Upper lobe of left lung (tissue), 4 donors: ENCODE results near the gene ISOC2.

Source experiments
- EP300 ChIP-seq, 4 donors: sonication (generic); formaldehyde crosslinking; IDR thresholded peaks; one replicate each; pipeline ENCODE4 v1.5.1; 2017; ENCODE audit warnings: antibody characterized with exemption in 4 of 4, control low read depth in 2 of 4
- POLR2A ChIP-seq, 4 donors: fragments of 450-650 bp; IDR thresholded peaks; one replicate each; pipeline ENCODE4 v1.5.1; 2016 to 2017; ENCODE audit warnings: antibody characterized with exemption in 4 of 4, mild to moderate bottlenecking in 2 of 4
- TF ChIP-seq, protein P1 (sequence below), 6 experiments: fragments of 450-650 bp in 4 of 6; fragments of 200-600 bp in 2 of 6; sonication (generic) in 2 of 6; IDR thresholded peaks; one replicate each; pipeline ENCODE4 v1.5.1; 2016 to 2019; ENCODE audit warnings: antibody characterized with exemption in 6 of 6

GRCh38 chr19:55407800-55408532, 53.5 kb downstream of the ISOC2 start:
- TF ChIP-seq, protein P1, sequence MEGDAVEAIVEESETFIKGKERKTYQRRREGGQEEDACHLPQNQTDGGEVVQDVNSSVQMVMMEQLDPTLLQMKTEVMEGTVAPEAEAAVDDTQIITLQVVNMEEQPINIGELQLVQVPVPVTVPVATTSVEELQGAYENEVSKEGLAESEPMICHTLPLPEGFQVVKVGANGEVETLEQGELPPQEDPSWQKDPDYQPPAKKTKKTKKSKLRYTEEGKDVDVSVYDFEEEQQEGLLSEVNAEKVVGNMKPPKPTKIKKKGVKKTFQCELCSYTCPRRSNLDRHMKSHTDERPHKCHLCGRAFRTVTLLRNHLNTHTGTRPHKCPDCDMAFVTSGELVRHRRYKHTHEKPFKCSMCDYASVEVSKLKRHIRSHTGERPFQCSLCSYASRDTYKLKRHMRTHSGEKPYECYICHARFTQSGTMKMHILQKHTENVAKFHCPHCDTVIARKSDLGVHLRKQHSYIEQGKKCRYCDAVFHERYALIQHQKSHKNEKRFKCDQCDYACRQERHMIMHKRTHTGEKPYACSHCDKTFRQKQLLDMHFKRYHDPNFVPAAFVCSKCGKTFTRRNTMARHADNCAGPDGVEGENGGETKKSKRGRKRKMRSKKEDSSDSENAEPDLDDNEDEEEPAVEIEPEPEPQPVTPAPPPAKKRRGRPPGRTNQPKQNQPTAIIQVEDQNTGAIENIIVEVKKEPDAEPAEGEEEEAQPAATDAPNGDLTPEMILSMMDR (IDR thresholded peaks at IDR 0.05), result peak in 1 of 6 experiments; percentile 2
- TF ChIP-seq EP300 (IDR thresholded peaks at IDR 0.05), result no peak
- peak in 1 of 4 donors; percentile 30 for TF ChIP-seq POLR2A (IDR thresholded peaks at IDR 0.05)
